Panc1 (cell line): ENCODE data around the gene PRPF19.

Source experiments
- CTCF ChIP-seq: fragments of 450-650 bp; IDR thresholded peaks from 2 replicates; pipeline ENCODE4 v1.5.1; 2017; ENCODE audit warnings: mild to moderate bottlenecking
- POLR2AphosphoS5 ChIP-seq: IDR thresholded peaks from 2 replicates; pipeline ENCODE4 v1.6.1; 2012; ENCODE audit warnings: mild to moderate bottlenecking, low read depth, low read length, moderate library complexity
- TCF7L2 ChIP-seq: IDR thresholded peaks from 2 replicates; pipeline ENCODE4 v1.6.1; 2011; ENCODE audit warnings: mild to moderate bottlenecking, low read depth, low read length, inconsistent platforms

- no peak for TF ChIP-seq CTCF
- no peak for TF ChIP-seq POLR2AphosphoS5
- TF ChIP-seq TCF7L2, result no peak
Measured at GRCh38 chr11:60951904-60952741, 45.7 kb upstream of the PRPF19 start, which contains the start of gene SLC15A3.
